B cell (primary cell): ENCODE data around the gene CCL22. TPM values are rescaled to one million over a fixed set of nuclear protein-coding genes. Genes with fewer than 3 reads are reported as not detected.

ENCODE experiments used
- ATAC-seq: fragments of 200-7000 bp; cut with Tn5 transposase; one replicate; pipeline ENCODE4 v1.10.0; 2021; ENCODE audit warnings: low read depth, mild to moderate bottlenecking, moderate number of reproducible peaks, moderate library complexity
- CTCF ChIA-PET: fragments of 350-600 bp; sonication (Branson Sonifier 250); formaldehyde crosslinking; loops from one replicate; lab custom pipeline; 2021; ENCODE audit warnings: antibody characterized with exemption, inconsistent platforms; lab: Charles Lee
- POLR2A ChIA-PET: fragments of 350-600 bp; sonication (Branson Sonifier 250); formaldehyde crosslinking; loops from one replicate; lab custom pipeline; 2021; ENCODE audit warnings: antibody characterized with exemption; lab: Charles Lee
- DNase-seq: peaks from one replicate; pipeline ENCODE4 v3.0.0; 2013
- H2AFZ ChIP-seq: 2 replicates; pipeline ENCODE4 v1.6.1; 2012; ENCODE audit warnings: mild to moderate bottlenecking, low read depth, low read length; ENCODE audit not compliant: insufficient read depth, poor library complexity, severe bottlenecking
- H3K27ac ChIP-seq, 2 donors: 1 replicate in 1 of 2; 2 replicates in 1 of 2; pipeline ENCODE4 v1.5.1; 2012 to 2013; ENCODE audit warnings: low read length in 2 of 2, mild to moderate bottlenecking in 2 of 2, moderate library complexity in 1 of 2
- H3K27me3 ChIP-seq, 4 experiments: fragments of 200-600 bp in 1 of 4; sonication (generic) in 1 of 4; replicated peaks in 1 of 4; 1 replicate in 2 of 4; 2 replicates in 2 of 4; pipeline versions ENCODE4 v1.6.1 to v1.7.0; 2013 to 2016; ENCODE audit warnings: low read length in 3 of 4, mild to moderate bottlenecking in 2 of 4, mixed read lengths in 1 of 4, moderate library complexity in 1 of 4; ENCODE audit not compliant: insufficient read depth in 4 of 4, control insufficient read depth in 3 of 4; ENCODE audit errors: control extremely low read depth in 1 of 4
- H3K36me3 ChIP-seq, 2 experiments: replicated peaks in 1 of 2; 1 replicate in 1 of 2; 2 replicates in 1 of 2; pipeline versions ENCODE4 v1.6.1 to v1.7.1; 2013; ENCODE audit warnings: low read length in 1 of 2; ENCODE audit not compliant: insufficient read depth in 2 of 2, control insufficient read depth in 1 of 2; ENCODE audit errors: control extremely low read depth in 1 of 2, extremely low read depth in 1 of 2
- H3K4me1 ChIP-seq, 2 donors: fragments of 200-600 bp in 1 of 2; sonication (generic) in 1 of 2; 1 replicate in 1 of 2; 2 replicates in 1 of 2; pipeline versions ENCODE4 v1.5.1 to v1.6.1; 2013 to 2017; ENCODE audit warnings: low read length in 2 of 2; ENCODE audit not compliant: control insufficient read depth in 2 of 2, insufficient read depth in 2 of 2
- H3K4me2 ChIP-seq: replicated peaks from 2 replicates; pipeline ENCODE3; 2012; ENCODE audit warnings: mild to moderate bottlenecking, low read depth, low read length; ENCODE audit not compliant: poor library complexity, severe bottlenecking
- H3K4me3 ChIP-seq, 5 experiments: fragments of 200-600 bp in 1 of 5; sonication (generic) in 1 of 5; 1 replicate in 3 of 5; 2 replicates in 2 of 5; pipeline versions ENCODE4 v1.5.1 to v1.7.0; 2011 to 2016; ENCODE audit warnings: low read length in 4 of 5, mild to moderate bottlenecking in 4 of 5, low read depth in 2 of 5, control low read depth in 1 of 5, moderate library complexity in 1 of 5; ENCODE audit not compliant: insufficient read depth in 1 of 5; ENCODE audit errors: control extremely low read depth in 1 of 5, extremely low read depth in 1 of 5
- H3K79me2 ChIP-seq: fragments of 200-600 bp; sonication (generic); one replicate; pipeline ENCODE4 v1.6.0; 2016; ENCODE audit warnings: low read length; ENCODE audit not compliant: control insufficient read depth, insufficient read depth
- H3K9ac ChIP-seq: fragments of 200-600 bp; sonication (generic); 2 replicates; pipeline ENCODE4 v1.6.1; 2017; ENCODE audit warnings: mild to moderate bottlenecking, low read length, moderate library complexity
- H3K9me3 ChIP-seq, 3 donors: one replicate each; pipeline versions ENCODE4 v1.6.1 to v1.7.1; 2013; ENCODE audit warnings: low read length in 2 of 3; ENCODE audit not compliant: control insufficient read depth in 2 of 3, insufficient read depth in 1 of 3; ENCODE audit errors: control extremely low read depth in 1 of 3
- H4K20me1 ChIP-seq: 2 replicates; pipeline ENCODE4 v1.6.0; 2012; ENCODE audit warnings: mild to moderate bottlenecking, low read length; ENCODE audit not compliant: insufficient read depth, control insufficient read depth, poor library complexity, severe bottlenecking
- H3K27ac Mint-ChIP-seq: one replicate; pipeline ENCODE4 v1.8.0; 2021; ENCODE audit warnings: mixed read lengths
- H3K27me3 Mint-ChIP-seq: one replicate; pipeline ENCODE4 v1.8.0; 2021; ENCODE audit warnings: mixed read lengths
- H3K4me1 Mint-ChIP-seq: one replicate; pipeline ENCODE4 v1.8.0; 2021; ENCODE audit warnings: mixed read lengths
- H3K4me3 Mint-ChIP-seq: one replicate; pipeline ENCODE4 v1.8.0; 2021; ENCODE audit warnings: mixed read lengths
- H3K9me3 Mint-ChIP-seq: one replicate; pipeline ENCODE4 v1.8.0; 2022; ENCODE audit warnings: mixed read lengths; ENCODE audit not compliant: insufficient read depth
- EZH2 ChIP-seq: IDR thresholded peaks from 2 replicates; pipeline ENCODE4 v1.6.1; 2012; ENCODE audit warnings: borderline replicate concordance, low read depth, mild to moderate bottlenecking, moderate library complexity, low read length; ENCODE audit not compliant: insufficient read depth, poor library complexity, severe bottlenecking
- WGBS: methylation state at CpG from one replicate; pipeline ENCODE4 v1.1.5; 2013; ENCODE audit warnings: missing lambda C conversion rate; ENCODE audit not compliant: insufficient coverage; 5-methylcytosine and 5-hydroxymethylcytosine counted together
- intact Hi-C: fragments of 100-400 bp; cut with micrococcal nuclease; formaldehyde crosslinking; loops from one replicate; pipeline ENCODE4 v1.10.0; 2022
- polyA plus RNA-seq: library from polyadenylated mRNA; depleted of rRNA; stranded (reverse); fragments of >200 nt; gene quantifications from 2 replicates; pipeline ENCODE4 v1.2.3, GENCODE V29; 2012
- total RNA-seq, 2 donors: library from RNA; stranded (reverse); fragments of 120-200 nt in 1 of 2; gene quantifications; 1 replicate in 1 of 2; 2 replicates in 1 of 2; pipeline versions ENCODE4 v1.2.3 to v1.2.4, GENCODE V29; 2013 to 2022
- TF ChIP-seq, protein P1 (sequence below): fragments of 200-600 bp; IDR thresholded peaks from one replicate; pipeline ENCODE4 v1.8.0; 2022; ENCODE audit warnings: antibody characterized with exemption, mild to moderate bottlenecking

CCL22 gene
- total and polyA plus RNA-seq, 2 donors (not counting 1 experiment from before 2014, with no cell fraction given): 0.04 to 91.5 TPM

DNA sequence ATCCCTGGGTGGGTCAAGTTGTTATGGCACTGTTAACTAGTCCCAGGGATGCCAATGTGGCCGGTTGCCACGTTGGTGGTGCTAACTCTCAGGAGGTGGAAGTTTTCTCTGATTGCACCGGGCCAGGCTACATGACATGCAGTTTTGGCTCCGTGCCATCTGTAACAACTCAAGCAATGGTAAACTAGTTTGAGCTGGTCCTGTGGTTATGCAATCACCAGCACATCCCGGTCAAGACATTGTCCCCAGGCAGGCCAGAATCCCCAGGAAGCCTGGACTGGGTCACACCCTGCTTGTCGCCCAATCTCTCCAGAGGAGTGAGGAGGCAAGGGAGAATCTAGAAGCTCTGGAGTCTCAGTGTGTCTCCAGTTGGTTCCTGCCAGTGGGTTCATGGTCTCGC, 35.9 kb downstream of the CCL22 start:
- Histone ChIP-seq H3K36me3 (no peaks in the 10 kb centered on the region), H3K27ac (no peak overlapping the region), H4K20me1 (no peaks in the 10 kb centered on the region), H3K9ac (no peak overlapping the region), H3K4me2 (no peak overlapping the region), H3K4me3 (no peak overlapping the region), H3K4me1 (peaks cover under 1 to 2% of the 10 kb centered on the region in 2 donors), H3K79me2 (no peaks in the 10 kb centered on the region), H3K9me3 (peaks cover 0 to 10% (median 0%) of the 10 kb centered on the region in 3 donors), H3K27me3 (no peaks in the 10 kb centered on the region), H2AFZ (no peak overlapping the region)
- POLR2A ChIA-PET: no interaction called here
- H3K4me3 Mint-ChIP-seq: no peak overlapping the region
- H3K27ac Mint-ChIP-seq: no peak overlapping the region
- ATAC-seq: no peak
- WGBS: 84% methylated on average over 7 of the region's 7 CpGs
- peaks cover 3% of the 10 kb centered on the region for H3K4me1 Mint-ChIP-seq
- intact Hi-C loops: no loop called here
- CTCF ChIA-PET: no interaction called here
- TF ChIP-seq, protein P1, sequence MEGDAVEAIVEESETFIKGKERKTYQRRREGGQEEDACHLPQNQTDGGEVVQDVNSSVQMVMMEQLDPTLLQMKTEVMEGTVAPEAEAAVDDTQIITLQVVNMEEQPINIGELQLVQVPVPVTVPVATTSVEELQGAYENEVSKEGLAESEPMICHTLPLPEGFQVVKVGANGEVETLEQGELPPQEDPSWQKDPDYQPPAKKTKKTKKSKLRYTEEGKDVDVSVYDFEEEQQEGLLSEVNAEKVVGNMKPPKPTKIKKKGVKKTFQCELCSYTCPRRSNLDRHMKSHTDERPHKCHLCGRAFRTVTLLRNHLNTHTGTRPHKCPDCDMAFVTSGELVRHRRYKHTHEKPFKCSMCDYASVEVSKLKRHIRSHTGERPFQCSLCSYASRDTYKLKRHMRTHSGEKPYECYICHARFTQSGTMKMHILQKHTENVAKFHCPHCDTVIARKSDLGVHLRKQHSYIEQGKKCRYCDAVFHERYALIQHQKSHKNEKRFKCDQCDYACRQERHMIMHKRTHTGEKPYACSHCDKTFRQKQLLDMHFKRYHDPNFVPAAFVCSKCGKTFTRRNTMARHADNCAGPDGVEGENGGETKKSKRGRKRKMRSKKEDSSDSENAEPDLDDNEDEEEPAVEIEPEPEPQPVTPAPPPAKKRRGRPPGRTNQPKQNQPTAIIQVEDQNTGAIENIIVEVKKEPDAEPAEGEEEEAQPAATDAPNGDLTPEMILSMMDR: no peak
- no peak for TF ChIP-seq EZH2
- H3K27me3 Mint-ChIP-seq: no peaks in the 10 kb centered on the region
- H3K9me3 Mint-ChIP-seq: no peaks in the 10 kb centered on the region
- no peak for DNase-seq

DNA sequence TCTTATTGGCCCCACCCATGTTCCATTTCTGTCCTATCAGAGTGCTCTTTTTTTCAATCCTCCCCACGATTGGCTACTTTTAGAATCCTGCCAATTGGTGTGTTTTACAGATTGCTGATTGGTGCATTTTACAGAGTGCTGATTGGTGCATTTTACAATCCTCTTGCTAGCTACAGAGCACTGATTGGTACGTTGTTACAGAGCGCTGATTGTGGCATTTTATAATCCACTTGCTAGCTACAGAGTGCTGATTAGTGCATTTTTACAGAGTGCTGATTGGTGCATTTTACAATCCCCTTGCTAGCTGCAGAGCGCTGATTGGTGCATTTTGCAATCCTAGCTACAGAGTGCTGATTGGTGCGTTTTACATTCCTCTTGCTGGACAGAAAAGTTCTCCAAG, 36.4 kb downstream of the CCL22 start:
- Histone ChIP-seq H3K9me3 (peaks cover 0 to 10% (median 0%) of the 10 kb centered on the region in 3 donors), H3K4me1 (peaks cover 7% of the 10 kb centered on the region in 2 donors), H3K27me3 (no peaks in the 10 kb centered on the region), H3K27ac (no peak overlapping the region), H3K36me3 (no peaks in the 10 kb centered on the region), H3K4me3 (no peak overlapping the region), H3K9ac (no peak overlapping the region), H4K20me1 (no peaks in the 10 kb centered on the region), H3K4me2 (no peak overlapping the region), H3K79me2 (no peaks in the 10 kb centered on the region), H2AFZ (no peak overlapping the region)
- ChIA-PET POLR2A (no interaction called here), CTCF (interaction anchor here (0.9 to 6.9 kb wide), 2 partner anchors 23 to 38 kb away, joined by 3 to 31 read pairs; no protein-coding TSS in a partner anchor)
- no peaks in the 10 kb centered on the region for H3K27me3 Mint-ChIP-seq
- no peaks in the 10 kb centered on the region for H3K9me3 Mint-ChIP-seq
- intact Hi-C loops: no loop called here
- ATAC-seq: no peak
- TF ChIP-seq, protein P1: no peak
- no peak for TF ChIP-seq EZH2
- 83% methylated on average over 3 of the region's 5 CpGs for WGBS
- H3K27ac Mint-ChIP-seq: no peak overlapping the region
- no peak overlapping the region for H3K4me3 Mint-ChIP-seq
- H3K4me1 Mint-ChIP-seq: peaks cover 8% of the 10 kb centered on the region
- DNase-seq: no peak
